Sigmoid colon (tissue), 7 donors: ENCODE results near the gene SMIM29. TPM values are rescaled to one million over a fixed set of nuclear protein-coding genes. Genes with fewer than 3 reads are reported as not detected.

ENCODE experiments used
- DNase-seq: peaks from one replicate; pipeline ENCODE4 v3.0.0-alpha.2; 2019
- H3K27ac ChIP-seq, 4 donors: fragments of 200-600 bp; sonication (generic); one replicate each; pipeline ENCODE4 v1.5.1; 2016 to 2019; ENCODE audit warnings: mild to moderate bottlenecking in 1 of 4
- H3K27me3 ChIP-seq, 3 donors: fragments of 200-600 bp; sonication (generic); one replicate each; pipeline ENCODE4 v1.5.1; 2019; ENCODE audit warnings: mild to moderate bottlenecking in 1 of 3
- H3K36me3 ChIP-seq, 4 donors: fragments of 200-600 bp; sonication (generic); one replicate each; pipeline ENCODE4 v1.5.1; 2016 to 2019
- H3K4me1 ChIP-seq, 4 donors: fragments of 200-600 bp; sonication (generic); one replicate each; pipeline ENCODE4 v1.5.1; 2017 to 2019
- H3K4me3 ChIP-seq, 4 donors: fragments of 200-600 bp; sonication (generic); one replicate each; pipeline ENCODE4 v1.5.1; 2017 to 2019; ENCODE audit warnings: mild to moderate bottlenecking in 2 of 4, moderate library complexity in 1 of 4
- H3K9me3 ChIP-seq, 4 donors: fragments of 200-600 bp in 3 of 4; sonication (generic) in 3 of 4; one replicate each; pipeline versions ENCODE4 v1.5.1 to v1.6.1; 2013 to 2019
- EP300 ChIP-seq, 4 donors: sonication (generic); formaldehyde crosslinking; IDR thresholded peaks; one replicate each; pipeline ENCODE4 v1.6.1; 2017; ENCODE audit warnings: antibody characterized with exemption in 4 of 4
- POLR2A ChIP-seq, 2 donors: fragments of 450-650 bp; IDR thresholded peaks; one replicate each; pipeline ENCODE4 v1.6.1; 2016; ENCODE audit warnings: antibody characterized with exemption in 2 of 2, mild to moderate bottlenecking in 2 of 2, moderate library complexity in 2 of 2
- POLR2AphosphoS5 ChIP-seq, 4 donors: sonication (generic); formaldehyde crosslinking; IDR thresholded peaks; one replicate each; pipeline ENCODE4 v1.6.1; 2017; ENCODE audit warnings: antibody characterized with exemption in 4 of 4
- WGBS, 2 donors: extraction: QIAGEN DNeasy Blood & Tissue Kit; methylation state at CpG; one replicate each; pipeline ENCODE4 v1.1.7; 2013; 5-methylcytosine and 5-hydroxymethylcytosine counted together
- intact Hi-C: fragments of 100-400 bp; cut with DNase I; formaldehyde crosslinking; loops from one replicate; pipeline ENCODE4 v1.15.1; 2023
- polyA plus RNA-seq, 3 donors: library from polyadenylated mRNA; stranded (reverse); fragments of 200-250 nt; gene quantifications; one replicate each; pipeline ENCODE4 v1.2.3, GENCODE V29; 2013
- small RNA-seq, 3 donors: library from RNA; depleted of rRNA; stranded (forward); fragments of <200 nt; gene quantifications; one replicate each; pipeline ENCODE3, GENCODE V24; 2016
- total RNA-seq, 4 donors: library from RNA; depleted of rRNA; stranded (reverse); fragments of >200 nt; gene quantifications; one replicate each; pipeline ENCODE4 v1.1.0, GENCODE V29; 2016
- TF ChIP-seq, protein P1 (sequence below), 4 experiments: fragments of 450-650 bp in 3 of 4; fragments of 200-600 bp in 1 of 4; IDR thresholded peaks; one replicate each; pipeline ENCODE4 v1.5.1; 2016 to 2019; ENCODE audit warnings: antibody characterized with exemption in 4 of 4, mild to moderate bottlenecking in 3 of 4, moderate library complexity in 2 of 4
- donor health status: healthy with polysubstance abuse.
- donor health status: Bipolar disorder and iron deficiency.
- donor health status: healthy.

SMIM29 gene
- total and polyA plus RNA-seq, 7 donors, result 16.8 to 39.0 (median 23.7) TPM

DNA sequence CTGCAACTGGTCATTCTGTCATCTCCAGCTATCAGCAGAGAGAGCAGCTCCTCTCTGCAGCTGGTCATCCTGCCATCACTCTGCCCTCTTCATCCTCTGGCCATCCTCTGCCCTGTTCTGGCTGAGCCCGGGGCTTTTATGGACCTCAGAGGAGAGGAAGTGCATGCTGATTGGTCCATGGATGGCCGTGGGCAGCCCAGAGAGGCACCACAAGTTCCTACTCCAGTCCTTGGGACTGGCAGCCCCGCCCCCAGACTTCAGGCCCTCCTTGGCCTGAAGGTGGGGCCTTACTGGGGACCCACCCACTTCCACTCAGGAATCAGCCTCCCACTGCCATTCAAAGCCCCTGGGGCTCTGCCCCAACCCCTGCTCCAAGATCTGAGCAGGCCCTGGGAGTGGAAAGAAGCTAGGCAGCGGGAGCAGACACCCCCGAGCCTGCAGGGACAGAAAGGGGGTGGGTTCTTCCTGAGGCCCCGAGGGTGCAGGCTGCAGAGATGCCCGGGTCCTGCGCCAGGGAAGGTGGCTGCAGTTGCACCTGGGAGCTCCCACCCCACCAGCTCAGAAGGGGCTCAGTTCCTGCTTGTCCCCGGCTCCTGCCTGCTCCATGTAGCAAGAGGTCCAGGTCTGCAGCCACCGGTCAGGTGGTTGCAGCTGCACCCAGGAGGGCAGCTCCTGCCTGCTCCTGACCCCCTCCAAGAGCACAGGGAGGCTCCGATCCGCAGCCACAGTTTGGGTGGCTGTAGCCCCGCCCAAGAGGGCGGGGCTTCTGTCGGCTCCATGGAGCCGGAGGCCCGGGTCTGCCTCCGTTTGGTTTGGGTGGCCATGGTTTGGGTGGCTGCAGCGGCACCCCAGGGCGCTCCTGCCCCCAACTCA lies 46.2 kb downstream of the SMIM29 start:
- no peaks in the 10 kb centered on the region for H3K4me1 ChIP-seq
- no peak for TF ChIP-seq EP300 (IDR thresholded peaks at IDR 0.05)
- no peak for TF ChIP-seq POLR2AphosphoS5 (IDR thresholded peaks at IDR 0.05)
- TF ChIP-seq, protein P1, sequence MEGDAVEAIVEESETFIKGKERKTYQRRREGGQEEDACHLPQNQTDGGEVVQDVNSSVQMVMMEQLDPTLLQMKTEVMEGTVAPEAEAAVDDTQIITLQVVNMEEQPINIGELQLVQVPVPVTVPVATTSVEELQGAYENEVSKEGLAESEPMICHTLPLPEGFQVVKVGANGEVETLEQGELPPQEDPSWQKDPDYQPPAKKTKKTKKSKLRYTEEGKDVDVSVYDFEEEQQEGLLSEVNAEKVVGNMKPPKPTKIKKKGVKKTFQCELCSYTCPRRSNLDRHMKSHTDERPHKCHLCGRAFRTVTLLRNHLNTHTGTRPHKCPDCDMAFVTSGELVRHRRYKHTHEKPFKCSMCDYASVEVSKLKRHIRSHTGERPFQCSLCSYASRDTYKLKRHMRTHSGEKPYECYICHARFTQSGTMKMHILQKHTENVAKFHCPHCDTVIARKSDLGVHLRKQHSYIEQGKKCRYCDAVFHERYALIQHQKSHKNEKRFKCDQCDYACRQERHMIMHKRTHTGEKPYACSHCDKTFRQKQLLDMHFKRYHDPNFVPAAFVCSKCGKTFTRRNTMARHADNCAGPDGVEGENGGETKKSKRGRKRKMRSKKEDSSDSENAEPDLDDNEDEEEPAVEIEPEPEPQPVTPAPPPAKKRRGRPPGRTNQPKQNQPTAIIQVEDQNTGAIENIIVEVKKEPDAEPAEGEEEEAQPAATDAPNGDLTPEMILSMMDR (IDR thresholded peaks at IDR 0.05), result no peak
- no peak for TF ChIP-seq POLR2A (IDR thresholded peaks at IDR 0.05)
- H3K27me3 ChIP-seq, result no peaks in the 10 kb centered on the region
- no peak for DNase-seq
- no peaks in the 10 kb centered on the region for H3K36me3 ChIP-seq
- no peaks in the 10 kb centered on the region for H3K9me3 ChIP-seq
- intact Hi-C loops, result no loop called here
- no peak overlapping the region for H3K4me3 ChIP-seq
- no peak overlapping the region for H3K27ac ChIP-seq
- WGBS, 2 donors, result 62 to 85% methylated on average over 20 of the region's 20 CpGs

GRCh38 chr6:34201455-34202107 lies 47.2 kb downstream of the SMIM29 start:
- Histone ChIP-seq H3K27me3 (no peaks in the 10 kb centered on the region), H3K9me3 (no peaks in the 10 kb centered on the region), H3K27ac (no peak overlapping the region), H3K36me3 (no peaks in the 10 kb centered on the region), H3K4me3 (no peak overlapping the region), H3K4me1 (peaks cover 0 to 3% (median 3%) of the 10 kb centered on the region in 4 donors)
- WGBS, 2 donors, result 90 to 93% methylated on average over 4 of the region's 4 CpGs
- no peak for DNase-seq
- intact Hi-C loops, result no loop called here
- TF ChIP-seq, protein P1 (IDR thresholded peaks at IDR 0.05), result no peak
- TF ChIP-seq EP300 (IDR thresholded peaks at IDR 0.05) (no peak), POLR2A (IDR thresholded peaks at IDR 0.05) (no peak), POLR2AphosphoS5 (IDR thresholded peaks at IDR 0.05) (no peak)

- intact Hi-C loops, result no loop called here
- TF ChIP-seq, protein P1 (IDR thresholded peaks at IDR 0.05), result no peak
- no peak for TF ChIP-seq POLR2A (IDR thresholded peaks at IDR 0.05)
- 66 to 73% methylated on average over 5 of the region's 5 CpGs for WGBS, 2 donors
These were observed 48.4 kb downstream of the SMIM29 start for GRCh38 chr6:34200340-34200971.

DNA sequence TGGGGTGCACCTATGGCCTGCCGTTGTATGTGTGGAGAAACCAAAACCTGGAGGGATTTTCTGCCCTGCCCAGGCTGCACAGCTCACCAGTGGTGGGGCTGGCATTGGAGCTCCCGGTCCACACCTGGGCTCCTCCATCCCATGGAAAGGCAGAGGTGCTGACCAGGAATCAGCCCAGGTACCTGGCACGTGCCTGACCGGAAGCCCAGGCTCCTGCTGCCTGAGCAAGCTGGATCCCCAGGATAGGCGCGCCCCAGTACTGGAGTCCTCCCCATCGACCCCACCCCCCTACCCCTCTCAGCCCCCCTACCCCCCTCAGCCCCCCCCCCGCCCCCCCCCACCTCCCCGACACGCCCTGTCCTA lies 52.0 kb downstream of the SMIM29 start:
- Histone ChIP-seq H3K4me1 (peaks cover 0 to 11% (median 8%) of the 10 kb centered on the region in 4 donors), H3K27ac (no peak overlapping the region), H3K4me3 (peak overlapping the region; percentile 31 to 58 (median 50)), H3K36me3 (no peaks in the 10 kb centered on the region), H3K9me3 (no peaks in the 10 kb centered on the region), H3K27me3 (no peaks in the 10 kb centered on the region)
- 31 to 77% methylated on average over 10 of the region's 10 CpGs for WGBS, 2 donors
- intact Hi-C loops, result loop anchor here (1.0 to 5.0 kb wide), 5 partner anchors 40 to 412 kb away; partner anchors contain the start of gene SMIM29
- DNase-seq, result no peak
- no peak for TF ChIP-seq POLR2A (IDR thresholded peaks at IDR 0.05)
- no peak for TF ChIP-seq POLR2AphosphoS5 (IDR thresholded peaks at IDR 0.05)
- no peak for TF ChIP-seq EP300 (IDR thresholded peaks at IDR 0.05)
- TF ChIP-seq, protein P1 (IDR thresholded peaks at IDR 0.05), result no peak

More at GRCh38 chr6:34200340-34200971, 48.4 kb downstream of the SMIM29 start:
- H3K36me3 ChIP-seq, result no peaks in the 10 kb centered on the region
- DNase-seq, result no peak
- peaks cover 0 to 11% (median 8%) of the 10 kb centered on the region in 4 donors for H3K4me1 ChIP-seq
- H3K27me3 ChIP-seq, result no peaks in the 10 kb centered on the region
- H3K4me3 ChIP-seq, result no peak overlapping the region
- H3K9me3 ChIP-seq, result no peaks in the 10 kb centered on the region
- no peak overlapping the region for H3K27ac ChIP-seq

Small RNA genes lying within 50 kb of the gene (small RNA-seq; reads per million reads assigned to genes)
- gene MIR6835, result 0 reads per million in 3 donors

Other genes starting within 250 kb of the SMIM29 start
- under 1 TPM in 1 of 4 donors, not detected in 3; 0.14 TPM for gene GRM4, start 102.9 kb downstream of the SMIM29 start, total RNA-seq
- under 1 TPM in 1 of 3 donors, not detected in 2; 0.07 TPM for gene GRM4, start 102.9 kb downstream of the SMIM29 start, polyA plus RNA-seq
- gene HMGA1, start 12.1 kb downstream of the SMIM29 start, total RNA-seq, result 10 to 100 TPM in 2 of 4 donors, 1 to 10 TPM in 2; 6.9 to 12.1 (median 9.4) TPM
- 100 to 1,000 TPM in 2 of 3 donors, 10 to 100 TPM in 1; 89.7 to 311 (median 111) TPM for gene HMGA1, start 12.1 kb downstream of the SMIM29 start, polyA plus RNA-seq
- 10 to 100 TPM; 31.4 to 45.7 (median 37.5) TPM for gene NUDT3, start 143.7 kb upstream of the SMIM29 start, total RNA-seq
- 10 to 100 TPM in 2 of 3 donors, 1 to 10 TPM in 1; 6.0 to 12.2 (median 10.8) TPM for gene NUDT3, start 143.7 kb upstream of the SMIM29 start, polyA plus RNA-seq
- gene RPS10, start 177.1 kb upstream of the SMIM29 start, total RNA-seq, result 1,000 to 10,000 TPM; 2,556 to 7,534 (median 4,475) TPM
- 1,000 to 10,000 TPM; 2,796 to 4,045 (median 3,510) TPM for gene RPS10, start 177.1 kb upstream of the SMIM29 start, polyA plus RNA-seq
- gene PACSIN1, start 217.1 kb upstream of the SMIM29 start, total RNA-seq, result 1 to 10 TPM in 1 of 4 donors, under 1 TPM in 3; 0.36 to 1.9 (median 0.59) TPM
- under 1 TPM in 1 of 3 donors, not detected in 2; 0.89 TPM for gene PACSIN1, start 217.1 kb upstream of the SMIM29 start, polyA plus RNA-seq